SIG-M5 treated with dmso at 0.1 percent for 504 hours (cell line): ENCODE measurements around the gene BDNF.

Experiments
- DNase-seq: peaks from one replicate; lab custom pipeline; 2025; ENCODE audit not compliant: unreplicated experiment; lab: John Stamatoyannopoulos, UW

BDNF gene

DNA sequence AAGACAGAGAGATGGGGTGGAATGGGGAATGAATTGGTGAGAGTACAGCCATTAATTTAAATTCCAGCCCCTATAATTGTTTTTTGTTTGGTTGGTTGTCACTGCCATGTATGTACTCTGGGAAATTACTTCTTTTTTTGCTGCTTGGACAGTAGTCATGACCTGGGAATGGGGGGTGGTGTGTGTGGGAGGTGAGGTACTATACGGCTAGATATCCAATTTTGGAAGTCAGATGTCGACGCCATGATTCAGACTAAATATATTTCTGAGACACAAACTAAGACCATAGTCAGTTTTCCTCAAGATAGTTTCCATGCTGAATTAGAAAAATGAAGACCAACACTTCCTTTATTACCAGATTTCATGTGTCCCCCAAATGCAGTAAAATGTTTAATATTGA is 7.4 kb upstream of the BDNF start:
- DNase-seq, result no peak

- DNase-seq, result peak; percentile 11
Observed at GRCh38 chr11:27705873-27706820, 5.9 kb upstream of the BDNF start.

- DNase-seq, result no peak
Observed at GRCh38 chr11:27703481-27703880, 3.2 kb upstream of the BDNF start.

- no peak for DNase-seq
Observed at GRCh38 chr11:27702811-27703210, 2.6 kb upstream of the BDNF start.

- no peak for DNase-seq
Observed at GRCh38 chr11:27701355-27702105, 1.3 kb upstream of the BDNF start.

- DNase-seq, result no peak
Observed at GRCh38 chr11:27699926-27700350, 317 bp downstream of the BDNF start.

- no peak for DNase-seq
Observed at GRCh38 chr11:27699242-27699925, 871 bp downstream of the BDNF start.

DNA sequence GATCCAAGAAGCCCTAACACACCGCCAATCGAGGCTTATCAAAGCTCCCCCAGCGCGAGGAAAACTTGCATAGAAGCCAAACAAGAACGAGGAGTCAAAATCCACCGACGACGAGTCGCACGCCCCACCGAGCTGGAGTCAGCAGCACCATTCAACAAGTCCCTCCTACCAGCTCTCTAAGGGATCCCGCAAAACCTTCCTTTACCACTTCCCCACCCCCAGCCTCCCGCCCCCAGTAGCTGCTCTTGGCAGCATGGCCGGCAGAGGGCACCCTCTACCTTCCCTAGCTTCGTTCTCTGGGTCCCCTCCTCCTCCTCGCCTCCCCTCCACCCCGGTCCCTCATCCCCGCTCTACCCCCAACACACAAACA is 1.4 kb downstream of the BDNF start:
- peak; percentile 66 for DNase-seq

DNA sequence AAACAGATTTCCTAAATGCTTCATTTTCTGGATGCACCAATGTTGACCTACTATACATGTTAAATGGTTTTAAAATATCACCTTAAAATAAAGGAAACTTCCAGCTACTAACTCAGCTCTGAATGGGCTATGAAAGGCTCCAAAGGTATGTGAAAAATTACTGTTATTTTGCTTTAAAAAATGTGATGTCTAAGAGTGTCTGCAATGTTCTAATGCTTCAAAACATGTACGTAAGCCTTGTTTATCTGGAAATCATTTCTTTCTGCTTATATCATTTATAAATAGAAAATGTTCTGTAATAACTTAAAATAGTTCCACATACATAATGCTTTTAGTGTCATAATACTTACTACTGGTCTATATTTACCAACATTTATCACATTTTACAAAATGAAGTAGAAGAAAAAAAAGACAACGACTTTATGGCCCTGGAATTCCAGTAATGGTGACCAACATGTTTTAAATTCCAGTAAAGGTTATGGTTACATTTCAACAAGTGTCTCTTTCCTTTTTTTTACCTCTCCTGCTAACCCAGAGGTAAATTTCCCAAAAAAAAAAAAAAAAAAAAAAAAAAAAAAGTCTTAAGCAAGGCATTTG is 2.5 kb downstream of the BDNF start:
- DNase-seq, result no peak

DNA sequence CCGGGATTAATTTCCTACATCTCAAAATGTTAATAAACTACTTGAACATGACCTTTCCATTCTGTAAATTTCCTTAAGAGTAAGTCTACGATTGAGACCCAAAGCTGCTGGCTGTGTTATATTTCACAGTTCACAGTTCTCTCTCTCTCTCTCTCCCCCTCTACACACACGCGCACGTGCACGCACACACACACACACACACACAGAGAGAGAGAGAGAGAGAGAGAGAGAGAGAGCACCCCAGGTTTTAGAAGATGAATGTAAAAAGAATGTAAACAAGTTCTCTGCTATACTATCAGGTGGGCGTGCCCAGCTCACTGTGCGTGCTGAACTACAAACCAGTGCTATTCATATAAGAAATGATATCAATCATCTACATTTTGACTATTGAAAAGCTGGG is 3.3 kb downstream of the BDNF start:
- DNase-seq, result no peak

DNA sequence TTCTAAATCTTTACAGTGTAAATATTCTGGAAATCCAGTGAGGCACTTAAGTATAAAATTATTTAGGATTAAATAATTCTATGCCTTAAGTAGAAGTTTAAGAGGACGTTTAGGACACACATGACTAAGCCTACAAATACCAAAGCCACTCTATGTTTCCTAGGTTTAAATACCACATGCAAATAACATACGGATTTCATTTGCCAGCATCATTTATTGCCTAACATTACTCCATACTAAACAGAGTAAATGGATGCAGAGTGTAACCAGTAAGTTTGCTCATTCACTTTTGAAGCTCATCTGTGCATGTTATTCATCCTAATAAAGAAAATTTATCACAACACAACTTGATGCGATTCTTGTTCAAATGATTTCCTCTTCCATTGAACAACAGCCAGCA is 4.1 kb downstream of the BDNF start:
- no peak for DNase-seq

GRCh38 chr11:27694992-27695391 is 5.3 kb downstream of the BDNF start:
- DNase-seq, result peak; percentile 7

- DNase-seq, result no peak
Observed at GRCh38 chr11:27693398-27693797, 6.9 kb downstream of the BDNF start.

DNA sequence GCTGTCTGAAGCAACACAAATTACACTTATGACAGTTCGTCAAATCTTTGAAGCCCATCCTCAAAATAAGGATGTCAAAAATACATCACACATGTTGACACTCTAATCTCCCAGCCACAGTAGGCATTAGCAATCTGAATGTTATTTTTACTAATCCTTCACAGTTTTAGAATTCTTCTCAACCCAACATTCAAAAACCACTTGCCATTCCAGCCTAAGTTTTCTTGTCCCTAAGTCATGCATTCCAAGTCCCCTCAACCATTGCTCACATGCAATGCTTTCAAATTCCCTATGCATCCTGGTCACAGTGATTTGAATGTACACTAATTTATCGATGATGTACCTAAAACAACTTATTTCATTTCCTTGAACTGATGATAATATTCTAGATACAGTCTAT is 7.5 kb downstream of the BDNF start:
- DNase-seq, result no peak

GRCh38 chr11:27688076-27688475 is 12.2 kb downstream of the BDNF start:
- no peak for DNase-seq

- no peak for DNase-seq
Observed at GRCh38 chr11:27681664-27682063, 18.6 kb downstream of the BDNF start.

GRCh38 chr11:27679136-27680015 is 20.9 kb downstream of the BDNF start:
- no peak for DNase-seq

GRCh38 chr11:27678242-27678641 is 22.0 kb downstream of the BDNF start:
- no peak for DNase-seq

GRCh38 chr11:27677108-27677507 is 23.1 kb downstream of the BDNF start:
- DNase-seq, result no peak

DNA sequence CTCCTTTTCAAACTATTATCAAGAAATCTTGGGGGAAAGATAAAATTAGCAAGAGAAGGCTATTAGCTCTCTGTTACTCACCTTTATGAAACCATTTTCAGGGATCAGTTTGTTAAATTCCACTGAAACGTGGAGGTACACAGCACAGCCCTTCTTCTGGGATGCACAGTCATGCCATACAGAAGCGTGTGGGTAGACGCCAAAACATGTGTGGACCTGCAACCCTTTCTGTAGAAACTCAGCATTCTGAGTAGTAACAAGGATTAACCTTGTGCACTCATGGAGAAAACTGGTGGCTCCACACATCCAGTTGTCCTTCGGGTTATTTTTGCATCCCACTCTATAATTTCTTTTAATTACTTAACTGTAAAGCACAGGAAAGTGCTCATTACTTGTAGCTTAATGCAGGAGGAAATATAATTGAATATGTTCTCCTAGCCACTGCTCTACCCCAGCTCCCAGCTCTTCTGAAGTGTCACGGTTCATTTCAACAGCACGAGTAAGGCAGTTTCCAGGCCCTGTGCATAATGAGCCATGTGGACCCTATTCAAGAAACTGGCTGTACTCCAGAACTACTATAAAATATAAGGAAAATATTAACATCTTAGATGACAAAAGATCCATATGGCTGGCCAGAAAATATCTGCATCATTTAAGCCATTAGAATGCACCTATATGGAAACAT is 26.1 kb downstream of the BDNF start:
- no peak for DNase-seq
